ENCODE results near the gene PCSK6.
A peak's percentile ranks its signal among the peaks of the same experiment; 100 is the strongest.

PCSK6 gene

DNA sequence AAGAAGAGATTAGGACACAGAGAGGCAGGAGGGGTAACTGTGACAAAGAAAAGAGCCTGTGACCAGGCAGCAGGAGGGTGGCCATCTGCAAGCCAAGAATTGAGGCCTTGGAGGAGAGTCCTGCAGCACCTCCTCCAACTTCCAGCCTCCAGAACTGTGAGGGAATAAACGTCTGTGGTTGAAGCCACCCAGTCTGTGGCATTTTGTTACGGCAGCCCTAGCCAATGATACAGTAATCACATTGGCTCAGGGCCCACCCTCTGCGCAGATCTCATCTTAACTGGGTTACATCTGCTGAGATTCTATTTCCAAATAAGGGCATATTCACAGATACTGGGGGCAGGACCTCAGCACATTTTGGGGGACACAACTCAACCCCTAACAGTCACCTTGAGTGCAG, 223.5 kb downstream of the PCSK6 start:
- DNase-seq = no peak

DNA sequence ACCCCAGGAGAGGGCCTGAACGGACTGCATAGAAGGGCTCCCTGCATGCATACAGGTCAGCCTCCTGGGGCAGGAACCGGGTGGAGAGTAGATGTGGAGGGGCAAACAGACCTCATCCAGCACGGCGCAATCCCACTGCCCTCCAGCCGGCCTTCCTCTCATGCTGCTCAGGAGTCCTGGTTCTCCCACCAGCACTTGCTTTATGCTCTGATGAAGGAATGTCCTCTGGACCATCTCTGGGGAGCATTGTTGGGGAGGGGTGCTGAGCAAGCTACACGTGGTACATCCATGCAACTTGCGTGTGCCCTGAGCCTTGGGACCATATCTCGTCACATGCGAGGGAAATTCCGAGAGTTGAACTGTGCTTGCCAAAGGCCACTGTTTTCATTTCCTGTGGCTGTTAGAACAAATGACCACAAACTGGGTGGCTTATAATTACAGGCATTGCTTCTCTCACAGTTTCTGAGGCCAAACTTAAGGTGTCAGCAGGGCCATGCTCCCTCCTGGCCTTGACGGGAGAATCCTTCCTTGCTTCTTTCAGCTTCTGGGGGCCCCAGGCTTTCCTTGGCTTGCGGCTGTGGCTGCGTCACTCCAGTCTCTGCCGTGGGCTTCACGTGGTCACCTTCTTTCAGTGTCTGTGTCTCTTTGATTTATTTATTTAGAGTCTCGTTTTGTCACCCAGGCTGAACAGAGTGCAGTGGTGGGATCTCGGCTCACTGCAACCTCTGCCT, 224.4 kb downstream of the PCSK6 start:
- DNase-seq = no peak

DNA sequence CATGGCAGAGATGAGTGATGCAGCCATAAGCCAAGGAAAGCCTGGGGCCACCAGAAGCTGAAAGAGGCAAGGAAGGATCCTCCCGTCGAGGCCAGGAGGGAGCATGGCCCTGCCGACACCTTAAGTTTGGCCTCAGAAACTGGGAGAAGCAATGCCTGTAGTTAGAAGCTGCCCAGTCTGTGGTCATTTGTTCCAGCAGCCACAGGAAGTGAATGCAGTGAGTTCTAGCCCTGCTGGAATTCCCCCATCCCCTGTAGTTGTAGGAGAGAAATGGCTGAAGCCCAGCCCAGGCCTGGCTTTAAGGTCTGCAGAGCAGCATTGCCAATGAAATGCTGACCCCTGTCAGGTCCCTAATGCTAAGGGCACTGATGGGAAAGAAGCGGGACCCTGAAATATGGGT, 225.5 kb downstream of the PCSK6 start:
- no peak for DNase-seq

DNA sequence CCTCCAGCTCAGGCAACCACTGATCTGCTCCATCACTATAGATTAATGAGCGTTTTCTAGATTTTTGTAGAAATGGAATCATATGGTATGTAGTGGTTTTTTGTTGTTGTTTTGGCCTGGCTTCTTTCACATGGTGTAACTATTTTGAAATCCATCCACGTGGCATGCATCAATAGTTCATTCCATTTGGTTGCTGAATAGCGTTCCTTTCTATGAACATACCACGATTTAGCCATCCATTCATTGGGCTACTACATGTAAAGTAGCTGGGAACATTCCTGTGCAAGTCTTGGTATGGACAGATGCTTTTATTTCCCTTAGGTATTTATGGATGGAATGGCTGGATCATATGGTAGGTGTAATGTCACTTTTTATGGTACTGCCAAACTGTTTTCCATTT, 227.0 kb downstream of the PCSK6 start:
- no peak for DNase-seq

DNA sequence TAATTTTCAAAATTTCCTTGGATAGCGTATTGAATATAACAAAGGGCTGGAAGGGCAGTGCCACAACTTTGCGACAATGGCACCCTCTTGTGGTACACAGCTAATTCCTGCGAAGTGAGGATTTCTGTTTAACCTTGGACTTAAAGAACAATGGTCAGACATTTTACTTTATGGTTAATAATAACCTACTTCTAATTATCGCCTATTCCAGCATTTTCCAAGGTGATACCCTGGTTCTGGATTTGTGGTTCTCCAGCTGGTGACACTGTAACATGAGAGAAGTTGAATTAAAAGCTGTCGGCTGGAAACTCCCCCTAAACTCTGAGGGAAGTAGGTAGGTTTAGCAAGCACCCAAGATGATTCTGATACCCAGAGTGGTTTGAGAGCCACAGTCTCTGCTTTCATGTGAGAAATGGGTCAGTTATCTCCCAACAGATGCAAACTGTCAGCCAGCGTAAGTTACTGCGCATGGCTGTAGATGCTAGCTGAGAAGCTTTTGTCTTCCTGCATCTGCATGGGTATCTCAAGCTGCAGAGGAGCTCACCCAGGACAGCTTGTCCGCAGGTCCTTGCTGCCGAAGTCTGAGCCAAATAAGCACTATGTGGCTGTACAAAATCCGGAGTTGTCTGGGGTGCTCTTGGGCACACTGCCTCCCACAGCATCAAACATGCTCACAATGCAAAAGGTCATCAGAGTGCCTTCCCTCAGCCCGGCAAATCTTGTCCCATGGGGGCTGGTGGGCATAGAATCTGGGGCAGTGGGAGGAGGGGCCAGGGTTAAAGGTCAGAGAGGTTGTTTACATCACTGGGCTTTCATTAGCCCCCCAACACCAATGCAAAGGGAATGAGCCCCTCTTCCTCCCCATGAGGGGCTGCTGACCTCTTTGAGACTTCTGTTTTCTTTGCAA, 231.0 kb downstream of the PCSK6 start:
- DNase-seq = peak; percentile 65 to 75

DNA sequence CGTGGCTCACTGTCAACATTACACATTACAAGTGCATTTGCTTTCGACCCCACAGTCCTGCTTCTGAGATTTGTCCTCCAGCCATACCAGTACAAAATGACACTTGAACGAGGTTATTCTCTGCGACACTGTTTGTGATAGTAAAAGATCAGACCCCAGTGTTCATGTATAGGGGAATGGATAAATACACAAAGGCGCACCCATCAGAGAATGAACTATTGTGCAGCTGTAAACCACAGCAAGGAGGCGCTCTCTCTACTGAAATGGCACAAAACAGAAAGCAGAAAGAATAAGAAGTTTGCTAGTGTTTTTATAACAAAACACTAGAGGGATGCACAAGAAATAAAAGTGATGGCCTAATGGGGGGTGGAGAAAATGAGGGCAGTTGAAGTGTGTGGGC, 232.8 kb downstream of the PCSK6 start:
- DNase-seq = peak in 1 of 2 donors; percentile 38

DNA sequence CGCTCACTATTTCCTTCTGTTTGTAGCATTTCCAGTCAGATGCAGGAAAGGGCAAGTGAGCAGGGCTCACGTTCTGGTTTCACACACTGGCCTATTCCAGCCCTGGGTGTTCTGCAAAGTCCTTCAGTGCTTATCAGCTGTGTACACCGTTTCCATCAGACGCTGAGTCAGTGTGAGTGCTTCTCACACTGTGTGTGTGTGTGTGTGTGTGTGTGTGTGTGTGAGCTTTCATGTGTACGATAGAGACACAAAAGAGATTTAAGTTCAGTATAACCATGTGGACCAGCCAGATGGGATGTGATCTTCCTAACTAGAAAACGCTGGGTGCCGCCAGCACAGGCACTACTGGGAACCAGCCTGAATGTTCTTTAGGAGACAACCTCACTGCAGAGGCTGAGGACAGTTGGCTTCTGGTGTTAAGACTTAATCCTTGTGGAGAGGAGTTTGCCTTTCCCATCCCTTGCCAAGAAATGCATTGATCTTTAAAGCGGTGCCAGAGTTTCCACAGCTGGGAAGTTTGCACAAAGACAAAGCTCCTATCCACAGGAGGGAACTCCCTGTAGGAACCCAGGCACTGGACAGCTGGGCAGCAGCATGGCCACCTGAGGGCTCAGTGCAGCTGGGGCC, 233.8 kb downstream of the PCSK6 start:
- no peak for DNase-seq

DNA sequence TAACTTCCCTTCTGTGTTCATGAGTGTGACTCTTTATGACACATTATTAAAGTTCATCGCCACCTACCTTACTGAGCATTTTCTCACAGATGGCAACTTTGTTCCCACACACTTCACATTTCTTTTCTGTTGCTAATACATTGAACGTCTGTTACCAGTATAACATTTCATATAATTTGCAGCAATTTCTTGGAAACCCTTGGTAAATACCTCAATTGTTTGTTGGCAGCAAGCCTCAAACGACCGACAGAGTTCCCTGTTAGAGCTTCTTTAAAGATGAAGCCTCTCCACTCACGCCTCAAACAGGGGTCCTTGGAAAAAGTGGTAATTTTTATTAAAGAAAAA, 234.5 kb downstream of the PCSK6 start:
- no peak for DNase-seq

DNA sequence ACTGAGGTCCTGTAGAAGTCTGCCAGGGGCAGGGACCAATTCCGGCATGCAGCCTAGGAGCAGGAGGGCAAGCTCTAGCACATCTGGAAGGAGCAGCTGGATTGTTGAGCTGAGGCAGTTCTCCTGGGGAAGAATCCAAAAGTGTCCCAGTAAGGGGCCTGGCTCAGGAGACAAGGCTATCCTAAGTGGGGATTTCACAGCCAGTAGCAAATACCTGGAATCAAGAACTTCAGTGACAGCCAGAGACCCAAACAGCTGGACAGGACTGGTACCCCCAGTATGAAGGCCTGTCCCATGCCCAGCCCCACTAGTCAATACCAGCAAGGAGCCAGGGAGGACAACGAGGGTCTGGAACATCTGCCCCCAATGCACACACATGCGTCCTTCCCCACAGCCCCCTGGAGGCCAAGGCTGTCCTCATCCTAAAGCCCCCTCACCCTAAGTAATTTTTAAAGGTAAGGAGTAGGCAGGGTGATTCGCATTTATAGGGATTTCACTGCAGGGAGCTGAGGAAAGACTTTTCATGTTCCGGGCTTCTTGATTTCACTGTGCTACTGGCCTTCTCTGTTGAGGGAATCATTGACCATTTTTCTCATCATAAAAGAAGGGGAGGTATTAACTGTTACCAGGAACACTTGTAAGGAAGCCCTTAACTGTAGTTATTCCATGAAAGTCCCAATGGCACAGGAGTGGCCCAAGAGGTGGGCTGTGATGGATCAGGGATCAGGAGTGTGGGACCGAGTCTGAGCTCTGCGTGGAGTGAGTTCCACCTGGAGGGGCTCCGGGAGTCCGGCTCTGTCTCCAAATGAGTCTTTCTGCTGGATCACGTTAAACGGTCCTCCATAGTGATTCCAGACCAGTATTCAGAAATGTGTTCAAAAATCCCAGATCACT, 235.1 kb downstream of the PCSK6 start:
- no peak for DNase-seq
